ENCODE data around the gene WDFY3. TPM values are rescaled to one million over a fixed set of nuclear protein-coding genes. Genes with fewer than 3 reads are reported as not detected.

WDFY3 gene
- total RNA-seq, 4 donors from 2014 or later: 77.9 to 149 (median 98.3) TPM

- ATAC-seq (ENCODE audit: low FRiP score): no peak
- no peak for TF ChIP-seq CTCF (IDR thresholded peaks at IDR 0.05)
- DNase-seq (ENCODE audit: low spot score): no peak
Measured at GRCh38 chr4:84914686-84915395, 51.6 kb downstream of the WDFY3 start.

- DNase-seq (ENCODE audit: low spot score) (no peak), ATAC-seq (ENCODE audit: low FRiP score) (no peak)
- no peak for TF ChIP-seq CTCF (IDR thresholded peaks at IDR 0.05)
Measured at GRCh38 chr4:84913176-84913575, 53.3 kb downstream of the WDFY3 start.

- no peak for ATAC-seq (ENCODE audit: low FRiP score)
- no peak for TF ChIP-seq CTCF (IDR thresholded peaks at IDR 0.05)
- DNase-seq (ENCODE audit: low spot score): no peak
Measured at GRCh38 chr4:84912741-84913140, 53.7 kb downstream of the WDFY3 start.

DNA sequence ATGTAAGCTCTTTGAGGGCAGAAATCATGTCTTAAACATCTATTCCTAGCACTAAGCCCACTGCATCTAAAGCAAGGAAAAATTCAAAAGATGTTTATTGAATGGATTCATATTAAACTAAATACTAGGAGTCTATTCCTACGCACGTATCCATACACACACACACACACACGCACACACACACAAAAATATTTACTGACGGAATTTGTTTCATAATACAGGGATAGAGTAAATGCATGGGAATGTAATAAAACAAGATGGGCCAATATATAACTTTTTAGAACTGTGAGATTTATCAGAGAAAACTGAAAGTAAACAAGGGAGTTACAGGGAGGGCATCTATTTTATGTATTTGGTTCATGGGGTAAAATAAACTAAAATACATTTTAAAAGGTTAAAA lies 57.6 kb downstream of the WDFY3 start:
- no peak for DNase-seq (ENCODE audit: low spot score)
- ATAC-seq (ENCODE audit: low FRiP score): no peak
- TF ChIP-seq CTCF (IDR thresholded peaks at IDR 0.05): no peak

DNA sequence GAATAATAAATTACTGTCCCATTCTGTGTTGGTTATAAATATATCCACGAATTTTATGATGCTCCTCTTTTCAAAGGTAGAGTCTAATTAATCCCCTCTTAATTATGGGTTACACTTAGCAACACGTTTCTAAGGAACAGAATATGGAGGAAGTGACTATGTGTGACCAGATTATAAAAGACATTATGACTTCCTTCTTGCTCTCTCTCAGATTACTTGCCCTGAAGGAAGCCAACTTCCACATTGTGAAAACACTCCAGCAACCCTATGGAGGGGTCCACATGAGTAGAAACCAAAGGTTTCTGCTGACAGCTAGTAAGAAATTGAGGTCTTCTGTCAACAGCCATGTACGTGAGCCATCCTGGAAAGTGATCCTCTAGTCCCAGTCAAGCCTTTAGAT lies 59.3 kb downstream of the WDFY3 start:
- no peak for DNase-seq (ENCODE audit: low spot score)
- ATAC-seq (ENCODE audit: low FRiP score): no peak
- TF ChIP-seq CTCF (IDR thresholded peaks at IDR 0.05): no peak

- DNase-seq (ENCODE audit: low spot score) (no peak), ATAC-seq (ENCODE audit: low FRiP score) (no peak)
- TF ChIP-seq CTCF (IDR thresholded peaks at IDR 0.05): no peak
Measured at GRCh38 chr4:84905646-84906045, 60.8 kb downstream of the WDFY3 start.

GRCh38 chr4:84901740-84902281 lies 64.7 kb downstream of the WDFY3 start:
- TF ChIP-seq CTCF (IDR thresholded peaks at IDR 0.05): no peak
- ATAC-seq (ENCODE audit: low FRiP score): no peak
- no peak for DNase-seq (ENCODE audit: low spot score)

Data from omental fat pad (tissue), 4 donors.